ENCODE measurements around the gene TFEB. TPM values are rescaled to one million over a fixed set of nuclear protein-coding genes. Genes with fewer than 3 reads are reported as not detected.

Gene TFEB
- total and polyA plus RNA-seq, 10 donors = 55.9 to 150 (median 76.9) TPM

DNA sequence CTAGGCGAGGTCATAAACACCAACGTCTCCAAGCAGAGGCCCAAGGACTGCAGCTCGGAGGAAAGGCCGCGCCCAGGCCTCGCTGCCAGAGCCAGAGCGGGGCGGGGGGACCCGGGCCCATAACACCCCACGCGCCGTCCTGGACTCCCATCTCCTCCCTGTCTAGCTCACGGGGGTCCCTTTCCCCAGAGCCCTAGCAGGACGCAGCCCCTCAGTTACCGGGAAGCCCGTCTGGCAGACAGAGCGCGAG lies 52.2 kb downstream of the TFEB start:
- Histone ChIP-seq H3K27me3 (replicated peaks in 1 of 7) (peaks cover 0 to 5% (median 0%) of the 10 kb centered on the region in 7 donors), H3K36me3 (peaks cover 0 to 45% (median 39%) of the 10 kb centered on the region in 6 donors), H3K9me3 (no peaks in the 10 kb centered on the region), H3K4me1 (peaks cover 14 to 31% (median 26%) of the 10 kb centered on the region in 6 donors), H3K4me3 (peak overlapping the region; percentile 8 to 68 (median 39)), H3K27ac (peak overlapping the region; percentile 65 to 87 (median 79))
- no peak for DNase-seq
- 0 to 14% (median 7%) methylated on average over 2 to 18 of the region's 18 CpGs for WGBS, 5 donors
- intact Hi-C loops (cut with DNase I; ENCODE audit: low total_unique reads) = loop anchor here (2.0 to 10.0 kb wide), 3 partner anchors 52 to 316 kb away; partner anchors contain the start of gene TFEB
- TF ChIP-seq POLR2AphosphoS5 (IDR thresholded peaks at IDR 0.05) = no peak
- TF ChIP-seq, protein P1, sequence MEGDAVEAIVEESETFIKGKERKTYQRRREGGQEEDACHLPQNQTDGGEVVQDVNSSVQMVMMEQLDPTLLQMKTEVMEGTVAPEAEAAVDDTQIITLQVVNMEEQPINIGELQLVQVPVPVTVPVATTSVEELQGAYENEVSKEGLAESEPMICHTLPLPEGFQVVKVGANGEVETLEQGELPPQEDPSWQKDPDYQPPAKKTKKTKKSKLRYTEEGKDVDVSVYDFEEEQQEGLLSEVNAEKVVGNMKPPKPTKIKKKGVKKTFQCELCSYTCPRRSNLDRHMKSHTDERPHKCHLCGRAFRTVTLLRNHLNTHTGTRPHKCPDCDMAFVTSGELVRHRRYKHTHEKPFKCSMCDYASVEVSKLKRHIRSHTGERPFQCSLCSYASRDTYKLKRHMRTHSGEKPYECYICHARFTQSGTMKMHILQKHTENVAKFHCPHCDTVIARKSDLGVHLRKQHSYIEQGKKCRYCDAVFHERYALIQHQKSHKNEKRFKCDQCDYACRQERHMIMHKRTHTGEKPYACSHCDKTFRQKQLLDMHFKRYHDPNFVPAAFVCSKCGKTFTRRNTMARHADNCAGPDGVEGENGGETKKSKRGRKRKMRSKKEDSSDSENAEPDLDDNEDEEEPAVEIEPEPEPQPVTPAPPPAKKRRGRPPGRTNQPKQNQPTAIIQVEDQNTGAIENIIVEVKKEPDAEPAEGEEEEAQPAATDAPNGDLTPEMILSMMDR (IDR thresholded peaks at IDR 0.05 in 8 of 11, conservative IDR thresholded peaks at IDR 0.05 in 3 of 11) = no peak
- no peak for TF ChIP-seq POLR2A (IDR thresholded peaks at IDR 0.05)

DNA sequence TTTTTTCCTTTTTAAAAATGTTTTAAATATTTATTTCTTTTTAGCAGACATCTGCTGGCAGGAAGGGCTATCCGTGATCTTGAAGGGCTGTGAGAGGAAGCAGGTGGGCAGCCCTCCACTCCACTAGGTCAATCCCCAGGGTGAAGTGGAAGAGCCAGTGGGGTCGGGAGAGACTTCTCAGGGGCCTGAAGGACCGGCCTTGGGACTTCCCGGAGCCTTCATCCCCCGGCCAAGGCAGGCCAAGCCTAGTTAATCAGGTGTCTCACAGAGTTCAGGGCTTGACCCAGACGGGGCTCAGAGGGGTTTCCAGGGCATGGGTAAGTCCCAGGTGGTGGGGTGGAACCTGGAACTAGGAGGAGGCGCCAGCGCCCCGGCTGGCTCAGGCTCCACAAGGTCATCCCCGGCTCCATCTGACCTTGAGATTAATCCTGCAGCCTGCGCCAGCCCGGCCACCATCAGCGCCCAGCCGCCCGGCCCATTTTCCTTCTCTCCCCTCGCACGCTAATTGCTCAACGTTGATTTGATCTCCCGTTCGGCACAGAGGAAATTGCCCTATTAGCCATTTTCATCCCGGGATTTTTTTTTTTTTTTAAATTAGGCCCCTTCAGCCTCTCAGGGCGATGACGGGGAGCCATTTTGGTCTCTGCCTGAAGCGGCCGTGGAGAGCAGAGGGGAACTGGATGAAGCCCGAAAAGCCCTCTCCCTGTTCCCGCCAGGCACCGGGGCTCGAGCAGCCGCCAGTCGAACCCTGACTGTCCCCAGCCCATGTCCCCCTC lies 52.7 kb downstream of the TFEB start:
- Histone ChIP-seq H3K4me1 (peaks cover 14 to 31% (median 26%) of the 10 kb centered on the region in 6 donors), H3K36me3 (peaks cover 0 to 39% (median 34%) of the 10 kb centered on the region in 6 donors), H3K27me3 (replicated peaks in 1 of 7) (peaks cover 0 to 5% (median 0%) of the 10 kb centered on the region in 7 donors), H3K27ac (peak overlapping the region; percentile 65 to 87 (median 79)), H3K9me3 (no peaks in the 10 kb centered on the region), H3K4me3 (peak overlapping the region; percentile 8 to 68 (median 39))
- 38 to 55% (median 41%) methylated on average over 30 to 31 of the region's 31 CpGs for WGBS, 5 donors
- TF ChIP-seq, protein P1 (IDR thresholded peaks at IDR 0.05 in 8 of 11, conservative IDR thresholded peaks at IDR 0.05 in 3 of 11) = peak in 5 of 11 experiments; percentile 3 to 42 (median 19)
- TF ChIP-seq POLR2AphosphoS5 (IDR thresholded peaks at IDR 0.05) (no peak), POLR2A (IDR thresholded peaks at IDR 0.05) (no peak)
- peak; percentile 77 for DNase-seq
- intact Hi-C loops (cut with DNase I; ENCODE audit: low total_unique reads) = loop anchor here (2.0 to 10.0 kb wide), 3 partner anchors 52 to 315 kb away; partner anchors contain the start of gene TFEB

DNA sequence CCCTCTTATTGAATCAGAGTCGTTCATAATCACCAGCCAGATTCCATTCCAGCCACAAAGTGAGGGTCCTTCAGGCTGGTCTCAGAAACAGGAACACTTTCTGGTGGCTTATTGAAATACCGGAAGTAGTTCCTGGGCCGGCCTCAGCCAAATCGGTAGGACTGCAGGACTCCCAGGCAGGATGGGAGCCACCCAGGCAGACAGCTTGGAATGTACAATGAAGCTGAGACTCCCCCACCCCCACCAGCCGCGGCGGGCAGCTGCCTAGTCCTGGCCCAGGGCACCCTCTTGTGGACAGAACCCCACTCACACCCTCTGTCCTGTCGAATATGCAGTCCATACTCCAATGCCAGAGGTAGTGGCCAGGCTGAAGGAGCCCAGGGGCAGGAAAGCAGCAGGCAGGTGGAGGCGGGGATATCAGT lies 53.3 kb downstream of the TFEB start:
- intact Hi-C loops (cut with DNase I; ENCODE audit: low total_unique reads) = loop anchor here (2.0 to 10.0 kb wide), 3 partner anchors 53 to 315 kb away; partner anchors contain the start of gene TFEB
- 4 to 15% (median 6%) methylated on average over 9 of the region's 9 CpGs for WGBS, 5 donors
- Histone ChIP-seq H3K36me3 (peaks cover 0 to 33% (median 27%) of the 10 kb centered on the region in 6 donors), H3K27ac (peak overlapping the region in 7 of 8 donors; percentile 65 to 87 (median 81)), H3K4me1 (peaks cover 14 to 31% (median 26%) of the 10 kb centered on the region in 6 donors), H3K27me3 (replicated peaks in 1 of 7) (peaks cover 0 to 5% (median 0%) of the 10 kb centered on the region in 7 donors), H3K9me3 (no peaks in the 10 kb centered on the region), H3K4me3 (no peak overlapping the region)
- peak; percentile 91 for DNase-seq
- TF ChIP-seq POLR2A (IDR thresholded peaks at IDR 0.05) = no peak
- TF ChIP-seq, protein P1 (IDR thresholded peaks at IDR 0.05 in 8 of 11, conservative IDR thresholded peaks at IDR 0.05 in 3 of 11) = peak; percentile 63 to 93 (median 78)
- peak; percentile 50 to 73 (median 62) for TF ChIP-seq POLR2AphosphoS5 (IDR thresholded peaks at IDR 0.05)

All from spleen (tissue), 11 donors.